GM21447 (cell line): Measurements from ENCODE around the gene AKIRIN1.
"Not testable (repeated sequence)": the region's sequence is repeated elsewhere in the genome, so short reads cannot be mapped to it uniquely, and the experiment has no call there.

ENCODE experiments used
- ATAC-seq: cut with Tn5 transposase; IDR thresholded peaks from one replicate; pipeline ENCODE4 v1.9.1; 2021; ENCODE audit not compliant: unreplicated experiment

Gene AKIRIN1

DNA sequence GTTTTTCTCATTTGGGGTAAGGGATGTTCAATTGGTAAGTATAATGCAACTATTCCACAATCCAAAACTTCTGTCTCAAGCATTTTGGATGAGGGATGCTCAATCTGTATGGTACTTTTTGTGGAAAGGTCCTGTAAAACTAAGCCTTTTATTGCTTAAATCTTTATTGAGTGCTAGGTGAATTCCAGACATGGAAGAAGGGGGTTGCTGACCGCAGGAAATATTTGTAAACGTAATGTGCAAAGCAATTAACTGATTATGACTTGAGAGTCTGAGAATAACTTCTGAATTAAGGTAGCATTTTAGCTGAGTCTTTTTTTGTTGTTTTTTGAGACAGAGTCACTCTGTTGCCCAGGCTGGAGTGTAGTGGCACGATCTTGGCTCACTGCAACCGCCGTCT is 3.1 kb downstream of the AKIRIN1 start:
- ATAC-seq: no peak

DNA sequence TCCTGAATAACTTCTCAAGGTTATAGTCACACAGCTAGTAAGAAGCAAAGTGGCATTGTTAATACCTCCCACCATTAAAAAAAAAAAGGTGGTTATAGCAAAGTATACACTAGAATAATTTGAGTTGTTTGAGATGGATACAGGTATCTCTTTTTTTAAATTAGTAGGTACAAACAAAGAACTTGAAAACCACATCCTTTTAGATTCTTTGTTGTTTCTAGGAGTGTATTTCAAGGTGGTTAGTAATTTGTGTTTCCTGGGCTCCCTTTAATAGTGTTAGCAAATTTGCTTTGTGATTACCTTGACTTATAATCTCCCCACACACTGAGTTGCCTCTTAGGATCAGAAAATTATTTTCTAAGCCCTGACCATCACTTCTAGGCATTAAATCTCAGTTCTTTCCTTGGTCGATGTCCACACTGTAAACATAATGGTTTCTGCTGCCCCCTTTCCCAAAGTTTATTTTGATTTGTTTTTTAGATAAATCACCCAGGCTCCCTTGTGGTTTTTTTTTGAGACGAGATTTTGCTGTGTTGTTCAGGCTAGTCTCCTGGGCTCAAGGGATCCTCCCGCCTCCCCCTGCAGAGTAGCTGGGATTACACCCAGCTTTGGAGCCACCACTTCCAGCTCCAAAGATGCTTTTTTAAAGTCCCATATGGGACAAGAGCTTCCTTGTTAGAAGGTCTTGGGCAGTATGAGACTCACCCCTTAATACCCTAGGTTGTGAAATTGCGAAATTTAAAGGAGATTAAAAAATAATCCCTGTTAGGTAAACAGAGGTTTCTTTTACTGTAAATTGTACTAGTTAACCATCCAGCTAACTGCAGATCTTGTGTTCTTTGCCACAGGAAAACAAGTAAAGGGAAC is 6.2 kb downstream of the AKIRIN1 start:
- no peak for ATAC-seq

DNA sequence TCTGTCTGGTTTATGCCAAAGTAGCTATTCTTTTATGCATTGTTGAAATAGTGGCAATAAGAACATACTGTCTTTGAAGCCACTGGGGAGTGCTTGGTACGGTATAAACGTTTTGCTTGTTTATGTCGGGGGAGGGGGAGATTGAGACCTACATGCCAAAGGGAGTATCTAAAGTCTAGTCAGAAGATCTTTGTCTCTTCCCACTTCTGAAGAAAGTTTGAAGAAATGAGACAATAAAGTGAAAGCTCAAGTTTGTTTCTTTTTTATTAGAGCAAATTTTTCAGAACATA is 6.8 kb downstream of the AKIRIN1 start:
- no peak for ATAC-seq

DNA sequence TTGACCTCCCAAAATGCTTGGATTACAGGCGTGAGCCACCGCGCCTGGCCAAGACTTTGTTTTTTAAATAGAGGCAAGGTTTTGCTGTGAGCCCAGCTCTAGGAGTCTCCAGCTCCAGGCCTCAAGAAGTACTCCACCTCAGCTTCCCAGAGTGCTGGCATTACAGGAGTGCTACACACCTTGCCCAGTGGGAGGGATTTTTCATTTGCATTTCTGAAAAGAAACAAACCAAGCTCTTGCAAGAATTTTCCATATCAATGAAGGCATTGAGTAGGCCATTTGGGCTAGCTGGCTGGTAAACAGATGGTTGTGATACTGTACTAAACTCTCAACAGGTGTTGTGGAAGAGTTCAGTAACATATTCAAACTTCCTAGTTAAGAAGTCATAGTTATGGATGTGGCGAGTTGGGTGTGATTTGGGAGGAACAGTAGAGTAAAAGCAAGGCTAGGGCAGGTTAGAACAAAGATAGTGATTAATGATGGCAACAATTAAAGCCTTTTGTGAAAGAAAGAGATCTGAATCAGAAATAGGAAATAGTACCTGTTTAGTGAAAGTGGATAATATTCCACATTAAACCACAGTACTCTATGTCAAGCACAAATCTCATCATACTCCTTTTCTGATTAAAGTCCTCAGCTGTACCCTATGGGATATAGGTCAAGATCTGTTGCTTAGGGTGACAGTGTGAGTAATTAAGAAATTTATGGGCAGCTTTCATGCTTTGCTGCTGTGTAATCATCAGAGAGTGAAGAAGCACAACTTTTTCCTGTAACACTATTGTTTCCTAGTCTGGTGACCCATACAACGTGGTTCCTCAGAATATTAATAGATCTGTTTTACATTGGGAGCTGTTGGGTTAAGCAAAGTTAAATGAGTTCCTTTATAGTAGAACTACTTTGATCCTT is 10.7 kb downstream of the AKIRIN1 start:
- no peak for ATAC-seq

DNA sequence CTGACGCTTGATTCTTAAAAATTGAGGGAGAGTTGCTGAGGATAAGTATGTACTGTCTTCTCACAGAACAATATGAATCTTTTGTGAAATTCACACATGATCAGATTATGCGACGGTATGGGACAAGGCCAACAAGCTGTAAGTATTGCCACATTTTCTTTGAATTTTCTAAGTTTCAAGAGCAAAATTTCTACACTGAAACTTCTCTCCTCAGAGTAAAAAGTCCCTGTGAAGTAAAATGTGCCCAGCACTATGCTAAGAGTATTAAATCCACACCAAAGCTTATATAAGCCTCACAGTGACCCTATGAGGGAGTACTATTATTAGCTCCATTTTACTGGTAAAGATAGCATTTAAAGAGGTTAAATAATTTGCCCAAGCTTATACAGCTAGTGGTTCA is 12.2 kb downstream of the AKIRIN1 start:
- no peak for ATAC-seq

DNA sequence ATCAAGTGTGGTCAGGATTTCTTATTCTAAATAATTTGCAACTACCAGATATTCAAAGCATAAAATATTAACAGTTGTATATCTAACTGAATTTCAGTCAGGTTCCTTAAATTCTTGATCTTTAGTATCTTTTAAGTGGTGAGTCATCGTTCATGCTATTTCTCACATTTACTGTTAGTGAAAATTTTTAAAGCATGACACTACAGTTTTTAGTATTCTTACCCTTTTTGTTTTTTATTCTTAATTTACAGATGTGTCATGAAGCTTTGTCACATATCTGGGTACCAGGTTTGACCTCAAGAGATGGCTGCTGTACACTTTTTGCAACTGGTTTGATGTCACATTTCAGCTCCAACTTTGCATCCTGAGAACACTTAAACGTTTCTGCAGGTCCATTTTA is 12.7 kb downstream of the AKIRIN1 start:
- no peak for ATAC-seq

DNA sequence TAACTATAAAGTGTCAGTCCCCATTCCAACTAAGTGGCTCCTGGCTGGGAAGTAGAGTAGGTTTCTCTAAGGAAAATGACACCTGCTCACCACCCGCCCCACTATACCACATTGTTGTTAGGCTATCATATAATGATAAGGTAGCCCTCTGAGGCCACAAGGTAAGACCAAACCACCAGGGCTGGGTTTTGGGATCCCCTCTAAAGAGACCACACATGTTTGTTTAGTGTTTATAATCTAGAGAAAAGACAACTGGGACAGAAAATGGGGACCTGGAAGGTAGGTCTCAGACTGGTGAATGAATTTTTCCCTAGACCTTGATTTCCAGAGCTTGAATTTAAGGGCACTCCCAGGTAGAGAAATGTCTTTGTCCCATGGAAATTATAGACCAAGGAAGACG is 15.2 kb downstream of the AKIRIN1 start:
- no peak for ATAC-seq

DNA sequence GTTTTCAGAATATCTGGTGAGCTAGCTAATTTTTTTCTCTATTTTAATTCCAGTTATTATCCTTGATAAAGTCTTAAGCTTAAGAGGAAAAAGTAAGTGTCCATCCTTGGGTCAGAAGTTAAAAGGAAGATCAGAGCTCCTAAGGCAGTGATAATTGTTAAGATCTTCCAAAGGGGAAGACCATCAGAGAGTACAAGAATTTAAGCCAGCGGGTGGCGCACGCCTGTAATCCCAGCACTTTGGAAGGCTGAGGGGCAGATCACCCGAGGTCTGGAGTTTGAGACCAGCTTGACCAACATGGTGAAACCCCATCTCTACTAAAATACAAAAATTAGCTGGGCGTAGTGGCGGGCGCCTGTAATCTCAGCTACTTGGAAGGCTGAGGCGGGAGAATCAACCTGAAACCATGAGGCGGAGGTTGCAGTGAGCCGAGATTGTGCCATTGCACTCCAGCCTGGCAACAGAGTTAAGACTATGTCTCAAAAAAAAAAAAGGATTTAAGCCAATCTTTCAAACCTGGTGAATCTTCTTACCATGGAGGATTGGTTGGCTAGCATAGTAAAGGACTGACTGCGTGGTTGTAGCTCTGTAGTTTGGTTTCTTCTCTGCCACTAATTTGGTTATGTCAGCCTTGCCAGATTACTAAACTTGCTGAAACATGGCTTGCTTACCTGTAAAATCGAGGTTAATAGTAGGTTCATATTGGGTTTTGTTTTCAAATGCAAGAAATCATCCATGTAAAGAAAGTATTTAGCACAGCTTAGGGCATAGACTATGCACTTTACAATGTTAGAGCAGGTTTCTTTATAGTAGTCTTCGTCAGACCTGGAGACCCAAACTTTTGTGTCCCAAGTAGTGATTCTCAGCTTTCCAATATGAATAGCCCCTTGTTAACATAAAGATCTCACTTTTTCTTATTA is 15.9 kb downstream of the AKIRIN1 start:
- no peak for ATAC-seq

DNA sequence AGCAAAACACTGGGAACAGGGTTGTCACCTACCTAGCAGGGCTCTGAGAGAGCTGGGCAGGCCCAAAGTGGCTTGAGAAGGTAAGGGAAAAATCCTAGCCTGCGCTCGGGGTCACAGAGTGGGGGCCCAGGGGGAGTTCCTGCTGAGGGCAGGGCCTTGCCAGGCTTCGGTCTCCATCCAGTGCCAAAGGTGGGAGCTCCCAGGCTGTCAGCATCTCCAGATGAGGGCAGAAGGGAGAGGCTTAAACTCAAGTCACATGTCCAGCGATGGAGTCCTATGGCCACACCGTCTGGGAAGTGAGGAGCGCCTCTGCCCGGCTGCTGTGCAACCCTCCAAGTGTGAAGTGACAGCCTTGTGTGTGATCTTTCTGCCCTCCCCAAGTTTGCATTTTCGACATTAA is 23.9 kb downstream of the AKIRIN1 start:
- not testable (repeated sequence) for ATAC-seq

DNA sequence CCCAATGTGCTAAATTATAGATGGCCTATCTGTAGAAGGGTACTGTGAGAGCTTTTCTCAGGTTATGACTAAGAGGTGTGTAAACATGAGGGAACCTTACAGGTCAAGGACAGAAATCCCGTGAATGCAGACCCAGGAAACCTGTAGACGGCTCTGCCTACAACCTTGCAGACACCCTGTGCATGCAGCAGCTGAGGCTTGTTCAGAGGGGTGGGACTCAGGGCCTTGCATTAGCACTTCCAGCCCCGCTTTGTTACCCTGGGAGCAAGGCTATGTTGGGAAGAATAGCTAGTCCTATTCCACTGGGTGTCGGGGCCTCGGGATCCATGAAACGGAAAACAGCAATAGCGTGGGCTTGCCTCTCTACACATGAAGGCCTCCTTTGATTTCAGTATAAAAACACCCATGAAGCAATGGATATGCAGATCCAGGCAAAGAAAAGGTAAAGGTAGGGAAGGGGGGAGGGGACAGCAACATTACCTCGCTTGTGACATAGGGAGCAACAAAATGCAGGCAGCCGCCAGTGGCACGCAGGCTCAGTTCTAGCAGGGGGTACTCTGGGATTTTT is 25.6 kb downstream of the AKIRIN1 start:
- ATAC-seq: no peak

DNA sequence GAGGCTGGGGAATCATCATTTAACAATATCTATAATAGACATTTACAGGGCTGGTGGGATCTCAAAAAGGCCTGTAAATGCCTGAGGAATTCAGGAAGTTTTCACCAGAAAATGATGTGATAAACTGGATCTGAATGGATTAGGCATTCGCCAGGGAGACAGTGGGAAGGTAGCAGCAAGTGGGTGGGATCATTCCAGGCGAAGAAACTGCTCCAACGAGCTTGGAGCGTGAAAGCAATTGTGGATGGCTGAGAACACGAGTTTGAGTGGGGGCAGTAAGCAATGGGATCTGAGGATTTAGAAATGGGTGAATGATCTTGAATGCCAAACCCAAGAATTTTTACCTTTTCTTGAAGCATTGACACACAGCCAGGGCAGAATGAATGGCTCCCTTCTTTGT is 26.2 kb downstream of the AKIRIN1 start:
- no peak for ATAC-seq

DNA sequence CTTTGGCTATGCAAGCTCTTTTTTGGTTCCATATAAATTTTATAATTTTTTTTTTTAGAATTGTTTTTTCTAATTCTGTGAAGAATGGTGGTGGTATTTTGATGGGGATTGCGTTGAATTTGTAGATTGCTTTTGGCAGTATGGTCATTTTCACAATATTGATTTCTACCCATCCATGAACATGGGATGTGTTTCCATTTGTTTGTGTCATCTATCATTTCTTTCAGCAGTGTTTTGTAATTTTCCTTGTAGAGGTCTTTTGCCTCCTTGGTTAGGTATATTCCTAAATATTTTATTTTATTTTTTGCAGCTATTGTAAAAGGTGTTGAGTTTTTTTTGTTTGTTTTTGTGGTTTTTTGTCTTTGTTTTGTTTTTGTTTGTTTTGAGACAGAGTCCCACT is 29.4 kb downstream of the AKIRIN1 start:
- not testable (repeated sequence) for ATAC-seq

DNA sequence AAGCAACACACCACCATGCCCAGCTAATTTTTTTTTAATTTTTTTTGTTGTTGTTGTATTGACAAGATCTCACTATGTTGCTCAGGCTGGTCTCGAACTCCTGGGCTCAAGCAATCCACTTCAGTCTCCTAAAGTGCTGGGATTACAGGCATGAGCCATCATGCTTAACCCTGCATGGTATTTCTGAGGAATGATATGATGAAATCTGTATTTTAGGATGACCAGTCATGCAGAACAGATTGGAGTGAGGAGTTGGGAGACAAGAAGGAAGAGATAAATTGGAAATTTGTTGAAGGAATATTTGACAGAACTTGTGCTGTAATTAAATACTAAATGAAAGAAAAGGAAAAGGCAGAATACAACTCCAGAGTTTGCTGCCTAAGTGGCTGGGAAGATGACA is 30.4 kb downstream of the AKIRIN1 start:
- ATAC-seq: no peak

DNA sequence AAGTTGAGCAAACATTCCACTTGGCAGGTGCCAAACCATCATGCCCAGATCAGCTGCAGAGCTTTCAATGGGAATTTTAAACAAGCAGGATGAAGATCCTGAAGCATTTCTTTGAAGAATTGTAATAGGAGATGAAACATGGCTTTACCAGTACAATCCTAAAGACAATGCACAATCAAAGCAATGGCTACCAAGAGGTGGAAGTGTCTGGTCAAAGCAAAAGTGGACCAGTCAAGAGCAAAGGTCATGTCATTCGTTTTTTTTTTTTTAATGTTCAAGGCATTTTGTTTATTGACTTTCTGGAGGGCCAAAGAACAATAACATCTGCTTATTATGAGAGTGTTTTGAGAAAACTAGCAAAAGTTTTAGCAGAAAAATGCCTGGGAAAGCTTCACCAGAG is 32.1 kb downstream of the AKIRIN1 start:
- ATAC-seq: no peak

DNA sequence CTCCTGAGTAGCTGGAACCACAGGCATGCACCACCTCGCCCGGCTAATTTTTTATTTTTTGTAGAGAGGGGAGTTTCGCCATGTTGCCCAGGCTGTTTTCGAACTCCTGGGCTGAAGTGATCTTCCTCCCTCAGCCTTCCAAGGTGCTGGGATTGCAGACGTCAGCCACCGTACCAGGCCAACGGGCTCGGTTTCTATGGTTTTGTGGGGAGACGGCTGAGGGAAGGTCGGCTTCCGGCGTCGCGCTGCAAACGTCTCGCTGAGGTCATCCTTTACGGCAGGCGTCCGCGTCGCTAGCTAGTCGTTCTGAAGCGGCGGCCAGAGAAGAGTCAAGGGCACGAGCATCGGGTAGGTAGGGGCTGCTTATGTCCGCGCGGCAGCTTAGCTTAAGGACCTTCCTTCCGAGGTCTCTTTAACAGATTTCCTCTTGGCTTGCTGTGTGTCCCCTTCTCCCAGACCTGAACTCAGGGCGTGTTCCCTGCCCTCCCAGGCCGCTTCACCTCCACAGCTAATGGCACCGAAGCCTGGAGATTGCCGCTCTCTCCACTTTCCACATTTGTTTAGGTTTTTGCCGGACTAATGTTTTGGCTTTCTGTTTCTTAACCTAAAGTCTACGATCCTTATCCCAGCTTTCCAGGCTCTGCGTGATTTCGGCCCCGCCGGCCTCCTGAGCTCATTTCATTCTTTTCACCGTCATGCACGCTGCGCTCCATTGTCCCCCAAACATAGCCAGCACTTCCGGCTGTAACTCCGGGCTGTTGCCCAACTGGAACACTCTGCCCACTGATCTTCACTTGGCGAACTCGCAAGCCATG is 35.2 kb downstream of the AKIRIN1 start, which contains the start of gene NDUFS5:
Gene NDUFS5 (plus strand): TSS at position 300 of the 815 bp plus-strand sequence. CDS start 2,375 bp downstream, outside the sequence.
- peak; percentile 86 for ATAC-seq

DNA sequence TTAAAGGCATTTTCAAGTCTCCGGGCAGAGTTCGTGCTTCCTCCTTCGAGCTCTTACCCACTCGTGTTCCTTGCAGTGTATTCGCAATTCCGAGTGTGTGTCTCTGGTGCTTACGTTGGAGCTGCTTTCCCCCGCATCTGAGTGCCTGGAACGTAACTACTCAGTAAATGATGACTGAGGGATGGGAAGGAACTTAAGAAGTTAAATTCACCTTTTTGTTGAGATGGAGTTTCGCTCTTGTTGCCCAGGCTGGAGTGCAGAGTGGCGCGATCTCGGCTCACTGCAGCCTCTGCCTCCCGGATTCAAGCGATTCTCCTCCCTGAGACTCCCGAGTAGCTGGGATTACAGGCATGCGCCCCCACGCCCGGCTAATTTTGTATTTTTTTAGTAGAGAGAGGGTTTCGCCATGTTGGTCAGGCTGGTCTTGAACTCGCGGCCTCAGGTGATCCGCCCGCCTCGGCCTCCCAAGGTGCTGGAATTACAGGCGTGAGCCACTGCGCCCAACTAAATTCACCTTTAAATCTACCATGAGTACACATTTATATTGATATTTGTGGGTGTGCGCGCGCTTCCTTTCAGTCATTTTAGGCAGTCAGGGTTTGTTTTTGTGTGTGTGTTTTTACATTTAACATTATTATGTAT is 35.9 kb downstream of the AKIRIN1 start:
- ATAC-seq: no peak

DNA sequence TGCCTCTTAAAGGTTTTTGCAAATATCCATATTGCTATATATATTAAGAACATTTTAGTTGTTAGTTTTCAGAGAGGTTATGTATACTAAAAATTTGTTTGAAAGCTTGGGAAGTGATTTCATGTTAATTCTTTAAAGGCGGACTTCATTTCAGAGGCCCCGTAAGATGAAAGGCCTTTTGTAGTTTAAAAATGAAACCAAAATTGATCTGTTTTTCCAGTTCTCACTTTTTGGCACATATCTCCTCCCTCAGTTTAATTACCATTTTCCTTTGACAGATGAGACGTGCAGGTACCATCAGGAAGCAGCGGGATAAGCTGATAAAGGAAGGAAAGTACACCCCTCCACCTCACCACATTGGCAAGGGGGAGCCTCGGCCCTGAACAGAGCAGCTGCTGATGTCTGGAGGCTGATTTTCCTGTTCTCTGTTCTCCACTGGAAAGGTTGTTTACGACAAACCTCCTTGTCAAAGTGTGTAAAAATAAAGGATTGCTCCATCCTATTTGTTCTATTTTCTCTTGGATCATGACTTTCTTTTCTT is 43.1 kb downstream of the AKIRIN1 start:
- ATAC-seq: no peak

DNA sequence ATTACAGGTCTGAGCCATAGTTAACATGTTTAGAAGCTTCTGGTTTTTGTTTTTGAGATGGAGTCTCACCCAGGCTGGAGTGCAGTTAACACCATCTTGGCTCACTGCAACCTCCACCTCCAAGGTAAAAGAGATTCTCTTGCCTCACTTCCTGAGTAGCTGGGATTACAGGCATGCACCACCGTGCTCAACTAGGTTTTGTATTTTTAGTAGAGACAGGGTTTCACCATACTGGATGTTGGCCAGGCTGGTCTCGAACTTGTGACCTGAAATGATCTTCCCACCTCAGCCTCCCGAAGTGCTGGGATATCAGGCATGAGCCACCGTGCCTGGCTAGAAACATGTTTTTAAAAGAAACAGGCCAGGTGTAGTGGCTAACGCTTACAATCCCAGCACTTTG is 45.6 kb downstream of the AKIRIN1 start:
- no peak for ATAC-seq

DNA sequence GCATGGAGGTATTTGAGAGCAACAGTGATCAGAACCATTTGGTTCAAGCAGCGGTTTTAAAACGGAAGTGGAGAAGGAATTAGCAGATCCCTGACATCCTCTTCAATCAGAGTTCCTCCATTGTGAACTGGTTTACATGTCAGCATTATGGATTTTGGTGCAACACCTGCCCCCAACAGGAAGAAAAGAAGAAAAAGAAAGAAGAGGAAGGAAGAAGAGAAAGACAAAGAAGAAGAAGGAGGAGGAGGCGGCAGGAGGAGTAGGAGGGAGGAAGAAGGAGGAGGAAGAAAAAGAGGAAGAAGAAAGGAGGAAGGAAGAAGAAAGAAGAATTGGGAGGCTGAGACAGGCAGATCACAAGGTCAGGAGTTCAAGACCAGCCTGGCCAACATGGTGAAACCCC is 52.4 kb downstream of the AKIRIN1 start:
- no peak for ATAC-seq
